Suprapubic skin (tissue), 4 donors: ENCODE measurements around the gene SLC34A3. TPM values are rescaled to one million over a fixed set of nuclear protein-coding genes. Genes with fewer than 3 reads are reported as not detected.

Experiments
- DNase-seq, 2 donors: peaks; one replicate each; pipeline ENCODE4 v3.0.0-alpha.2; 2019; ENCODE audit warnings: low spot score in 2 of 2
- H3K27ac ChIP-seq: fragments of 200-600 bp; sonication (generic); one replicate; pipeline ENCODE4 v1.5.1; 2019
- H3K27me3 ChIP-seq: fragments of 200-600 bp; sonication (generic); one replicate; pipeline ENCODE4 v1.5.1; 2019
- H3K36me3 ChIP-seq: fragments of 200-600 bp; sonication (generic); one replicate; pipeline ENCODE4 v1.5.1; 2019
- H3K4me1 ChIP-seq: fragments of 200-600 bp; sonication (generic); one replicate; pipeline ENCODE4 v1.5.1; 2019
- H3K4me3 ChIP-seq: fragments of 200-600 bp; sonication (generic); one replicate; pipeline ENCODE4 v1.5.1; 2019; ENCODE audit warnings: mild to moderate bottlenecking
- H3K9me3 ChIP-seq: fragments of 200-600 bp; sonication (generic); one replicate; pipeline ENCODE4 v1.5.1; 2019
- CTCF ChIP-seq, 2 donors: fragments of 200-600 bp in 1 of 2; fragments of 450-650 bp in 1 of 2; sonication (generic) in 1 of 2; IDR thresholded peaks; one replicate each; pipeline ENCODE4 v1.5.1; 2016 to 2019; ENCODE audit warnings: antibody characterized with exemption in 2 of 2, mild to moderate bottlenecking in 1 of 2, moderate library complexity in 1 of 2
- EP300 ChIP-seq: sonication (generic); formaldehyde crosslinking; IDR thresholded peaks from one replicate; pipeline ENCODE4 v1.6.1; 2017; ENCODE audit warnings: antibody characterized with exemption
- POLR2A ChIP-seq, 2 donors: fragments of 450-650 bp; IDR thresholded peaks; one replicate each; pipeline ENCODE4 v1.6.1; 2017; ENCODE audit warnings: antibody characterized with exemption in 2 of 2, mild to moderate bottlenecking in 2 of 2, moderate library complexity in 2 of 2
- POLR2AphosphoS5 ChIP-seq, 3 donors: sonication (generic); formaldehyde crosslinking; IDR thresholded peaks; one replicate each; pipeline ENCODE4 v1.6.1; 2017; ENCODE audit warnings: antibody characterized with exemption in 3 of 3
- WGBS: methylation state at CpG from one replicate; pipeline ENCODE4 v1.1.5; 2018; 5-methylcytosine and 5-hydroxymethylcytosine counted together
- total RNA-seq, 4 donors: library from RNA; depleted of rRNA; stranded (reverse); fragments of >200 nt; gene quantifications; one replicate each; pipeline ENCODE4 v1.1.0, GENCODE V29; 2016

Gene SLC34A3
- total RNA-seq, 4 donors from 2014 or later, result 0.34 TPM; not detected in 3

- 94% methylated on average over 3 of the region's 10 CpGs for WGBS
- no peaks in the 10 kb centered on the region for H3K27me3 ChIP-seq
- no peak for TF ChIP-seq EP300
- H3K27ac ChIP-seq, result no peak overlapping the region
- peaks cover 53% of the 10 kb centered on the region for H3K4me1 ChIP-seq
- no peak for DNase-seq
- H3K4me3 ChIP-seq, result no peak overlapping the region
- peaks cover 4% of the 10 kb centered on the region for H3K36me3 ChIP-seq
- no peaks in the 10 kb centered on the region for H3K9me3 ChIP-seq
These were observed 10.9 kb upstream of the SLC34A3 start for GRCh38 chr9:137219757-137220316.

- no peak for DNase-seq
- no peaks in the 10 kb centered on the region for H3K9me3 ChIP-seq
- TF ChIP-seq POLR2A (IDR thresholded peaks at IDR 0.05) (no peak), CTCF (IDR thresholded peaks at IDR 0.05) (no peak), POLR2AphosphoS5 (IDR thresholded peaks at IDR 0.05) (no peak), EP300 (no peak)
- WGBS, result 94% methylated on average over 14 of the region's 52 CpGs
- peaks cover 58% of the 10 kb centered on the region for H3K4me1 ChIP-seq
- no peak overlapping the region for H3K27ac ChIP-seq
- H3K36me3 ChIP-seq, result no peaks in the 10 kb centered on the region
- H3K4me3 ChIP-seq, result no peak overlapping the region
- H3K27me3 ChIP-seq, result no peaks in the 10 kb centered on the region
These were observed 10.2 kb upstream of the SLC34A3 start for GRCh38 chr9:137220317-137221094.

GRCh38 chr9:137221095-137221505 lies 9.6 kb upstream of the SLC34A3 start:
- no peak for DNase-seq
- H3K27ac ChIP-seq, result no peak overlapping the region
- no CpG with 5 or more reads among the region's 14 CpGs for WGBS
- no peak overlapping the region for H3K4me3 ChIP-seq
- peaks cover 64% of the 10 kb centered on the region for H3K4me1 ChIP-seq
- no peak for TF ChIP-seq CTCF (IDR thresholded peaks at IDR 0.05)
- no peak for TF ChIP-seq POLR2AphosphoS5 (IDR thresholded peaks at IDR 0.05)
- no peak for TF ChIP-seq EP300
- no peak for TF ChIP-seq POLR2A (IDR thresholded peaks at IDR 0.05)
- H3K27me3 ChIP-seq, result no peaks in the 10 kb centered on the region
- no peaks in the 10 kb centered on the region for H3K36me3 ChIP-seq
- H3K9me3 ChIP-seq, result no peaks in the 10 kb centered on the region

- DNase-seq, result no peak
- no CpG with 5 or more reads among the region's 61 CpGs for WGBS
- Histone ChIP-seq H3K36me3 (no peaks in the 10 kb centered on the region), H3K9me3 (no peaks in the 10 kb centered on the region), H3K27me3 (no peaks in the 10 kb centered on the region), H3K27ac (peak overlapping the region; percentile 60), H3K4me3 (peak overlapping the region; percentile 63), H3K4me1 (peaks cover 66% of the 10 kb centered on the region)
- no peak for TF ChIP-seq POLR2AphosphoS5 (IDR thresholded peaks at IDR 0.05)
- no peak for TF ChIP-seq EP300
- TF ChIP-seq POLR2A (IDR thresholded peaks at IDR 0.05), result no peak
- TF ChIP-seq CTCF (IDR thresholded peaks at IDR 0.05), result no peak
These were observed 9.1 kb upstream of the SLC34A3 start for GRCh38 chr9:137221506-137222111.

- H3K27ac ChIP-seq, result peak within 1 kb of the TSS; percentile 85
- no peaks in the 10 kb centered on the region for H3K36me3 ChIP-seq
- no peaks in the 10 kb centered on the region for H3K9me3 ChIP-seq
- H3K27me3 ChIP-seq, result no peaks in the 10 kb centered on the region
- TF ChIP-seq EP300, result no peak
- TF ChIP-seq CTCF (IDR thresholded peaks at IDR 0.05), result no peak
- TF ChIP-seq POLR2A (IDR thresholded peaks at IDR 0.05), result no peak
- TF ChIP-seq POLR2AphosphoS5 (IDR thresholded peaks at IDR 0.05), result no peak
- peak within 1 kb of the TSS; percentile 63 for H3K4me3 ChIP-seq
- peaks cover 66% of the 10 kb centered on the region for H3K4me1 ChIP-seq
- DNase-seq, result no peak
- WGBS, result 13% methylated on average over 6 of the region's 88 CpGs
These were observed 8.3 kb upstream of the SLC34A3 start, which contains the start of gene RNF208 for GRCh38 chr9:137222190-137223077. RNF208 (minus strand) TSS chr9:137222240; CDS start chr9:137221212, 1,028 bp downstream.
